ENCODE results near the gene NCKAP5. TPM values are rescaled to one million over a fixed set of nuclear protein-coding genes. Genes with fewer than 3 reads are reported as not detected.

Gene NCKAP5
- total RNA-seq, 1 donor from 2014 or later: 2.7 TPM

- H3K27ac Mint-ChIP-seq (ENCODE audit: unreplicated experiment): no peak overlapping the region
Observed at GRCh38 chr2:133139847-133140533, 428.3 kb downstream of the NCKAP5 start.

DNA sequence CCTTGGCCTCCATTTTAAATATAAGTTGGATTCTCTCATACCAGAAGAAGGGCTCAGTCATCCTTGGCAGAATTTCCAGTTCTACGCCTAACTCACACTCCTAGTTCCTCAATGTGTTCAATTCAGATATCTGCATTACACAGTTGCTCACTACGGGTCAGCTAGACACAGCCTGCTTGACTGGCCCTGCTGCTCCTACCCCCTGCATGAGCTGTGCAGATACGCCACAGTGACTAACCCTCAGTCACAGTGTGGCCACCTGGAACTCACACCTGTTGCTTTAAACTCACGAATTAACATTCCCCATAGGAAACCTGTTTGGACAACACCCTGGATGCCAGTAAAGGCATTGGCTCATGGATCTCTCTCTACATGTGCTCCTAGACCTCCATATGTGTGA lies 429.6 kb downstream of the NCKAP5 start:
- TF ChIP-seq EZH2 (IDR thresholded peaks at IDR 0.05; ENCODE audit: insufficient read depth, low read length) (no peak), CTCF (IDR thresholded peaks at IDR 0.05; ENCODE audit: insufficient read depth, low read depth, low read length) (no peak)
- no peak overlapping the region for H3K27ac ChIP-seq (ENCODE audit: low read depth, low read length)
- H3K27me3 ChIP-seq (ENCODE audit: insufficient read depth, low read length): no peaks in the 10 kb centered on the region
- H3K9ac ChIP-seq (ENCODE audit: low read length): no peak overlapping the region
- Mint-ChIP-seq H3K36me3 (ENCODE audit: low read depth, unreplicated experiment) (no peaks in the 10 kb centered on the region), H3K27ac (ENCODE audit: unreplicated experiment) (no peak overlapping the region), H3K4me1 (ENCODE audit: low read depth, unreplicated experiment) (peaks cover 9% of the 10 kb centered on the region), H3K4me3 (ENCODE audit: unreplicated experiment) (no peak overlapping the region), H3K27me3 (ENCODE audit: low read depth, unreplicated experiment) (no peaks in the 10 kb centered on the region), H3K9me3 (ENCODE audit: unreplicated experiment) (no peaks in the 10 kb centered on the region)
- H3K4me1 ChIP-seq (ENCODE audit: insufficient read depth, low read length): no peaks in the 10 kb centered on the region
- H3K9me3 ChIP-seq (ENCODE audit: insufficient read depth, low read depth, low read length): no peaks in the 10 kb centered on the region
- H4K20me1 ChIP-seq (ENCODE audit: insufficient read depth, low read length): no peaks in the 10 kb centered on the region
- H3K79me2 ChIP-seq (ENCODE audit: insufficient read depth, low read length): no peaks in the 10 kb centered on the region
- H3K36me3 ChIP-seq (ENCODE audit: insufficient read depth, low read length): no peaks in the 10 kb centered on the region
- no peak for FAIRE-seq
- no peak overlapping the region for H3K4me2 ChIP-seq (ENCODE audit: low read length)
- no peak overlapping the region for H2AFZ ChIP-seq (ENCODE audit: low read depth, low read length)
- DNase-seq (ENCODE audit: low read depth): no peak
- no peak overlapping the region for H3K4me3 ChIP-seq (ENCODE audit: insufficient read depth, low read depth, low read length)

More at GRCh38 chr2:133139847-133140533, 428.3 kb downstream of the NCKAP5 start:
- DNase-seq (ENCODE audit: low read depth) (no peak), FAIRE-seq (no peak)
- Histone ChIP-seq H4K20me1 (ENCODE audit: insufficient read depth, low read length) (no peaks in the 10 kb centered on the region), H3K4me1 (ENCODE audit: insufficient read depth, low read length) (no peaks in the 10 kb centered on the region), H3K27ac (ENCODE audit: low read depth, low read length) (no peak overlapping the region), H3K4me3 (ENCODE audit: insufficient read depth, low read depth, low read length) (no peak overlapping the region), H3K36me3 (ENCODE audit: insufficient read depth, low read length) (no peaks in the 10 kb centered on the region), H3K79me2 (ENCODE audit: insufficient read depth, low read length) (no peaks in the 10 kb centered on the region), H3K9ac (ENCODE audit: low read length) (no peak overlapping the region), H3K27me3 (ENCODE audit: insufficient read depth, low read length) (no peaks in the 10 kb centered on the region), H2AFZ (ENCODE audit: low read depth, low read length) (no peak overlapping the region), H3K9me3 (ENCODE audit: insufficient read depth, low read depth, low read length) (no peaks in the 10 kb centered on the region), H3K4me2 (ENCODE audit: low read length) (peak overlapping the region; percentile 49)
- no peaks in the 10 kb centered on the region for H3K27me3 Mint-ChIP-seq (ENCODE audit: low read depth, unreplicated experiment)
- H3K4me3 Mint-ChIP-seq (ENCODE audit: unreplicated experiment): no peak overlapping the region
- H3K36me3 Mint-ChIP-seq (ENCODE audit: low read depth, unreplicated experiment): no peaks in the 10 kb centered on the region
- H3K4me1 Mint-ChIP-seq (ENCODE audit: low read depth, unreplicated experiment): peaks cover 5% of the 10 kb centered on the region
- no peak for TF ChIP-seq CTCF (IDR thresholded peaks at IDR 0.05; ENCODE audit: insufficient read depth, low read depth, low read length)
- no peak for TF ChIP-seq EZH2 (IDR thresholded peaks at IDR 0.05; ENCODE audit: insufficient read depth, low read length)
- H3K9me3 Mint-ChIP-seq (ENCODE audit: unreplicated experiment): no peaks in the 10 kb centered on the region

- no peaks in the 10 kb centered on the region for H3K79me2 ChIP-seq (ENCODE audit: insufficient read depth, low read length)
- peaks cover 6% of the 10 kb centered on the region for H3K4me1 Mint-ChIP-seq (ENCODE audit: low read depth, unreplicated experiment)
- no peaks in the 10 kb centered on the region for H4K20me1 ChIP-seq (ENCODE audit: insufficient read depth, low read length)
- no peak overlapping the region for H3K4me3 Mint-ChIP-seq (ENCODE audit: unreplicated experiment)
- no peak overlapping the region for H3K27ac ChIP-seq (ENCODE audit: low read depth, low read length)
- no peaks in the 10 kb centered on the region for H3K36me3 Mint-ChIP-seq (ENCODE audit: low read depth, unreplicated experiment)
- H3K36me3 ChIP-seq (ENCODE audit: insufficient read depth, low read length): no peaks in the 10 kb centered on the region
- no peaks in the 10 kb centered on the region for H3K9me3 Mint-ChIP-seq (ENCODE audit: unreplicated experiment)
- no peak overlapping the region for H3K4me2 ChIP-seq (ENCODE audit: low read length)
- DNase-seq (ENCODE audit: low read depth): peak; percentile 10
- no peak overlapping the region for H3K4me3 ChIP-seq (ENCODE audit: insufficient read depth, low read depth, low read length)
- no peak overlapping the region for H3K9ac ChIP-seq (ENCODE audit: low read length)
- FAIRE-seq: no peak
- no peaks in the 10 kb centered on the region for H3K27me3 ChIP-seq (ENCODE audit: insufficient read depth, low read length)
- H2AFZ ChIP-seq (ENCODE audit: low read depth, low read length): no peak overlapping the region
- TF ChIP-seq EZH2 (IDR thresholded peaks at IDR 0.05; ENCODE audit: insufficient read depth, low read length): no peak
- H3K27me3 Mint-ChIP-seq (ENCODE audit: low read depth, unreplicated experiment): no peaks in the 10 kb centered on the region
- H3K9me3 ChIP-seq (ENCODE audit: insufficient read depth, low read depth, low read length): no peaks in the 10 kb centered on the region
- peaks cover 6% of the 10 kb centered on the region for H3K4me1 ChIP-seq (ENCODE audit: insufficient read depth, low read length)
- H3K27ac Mint-ChIP-seq (ENCODE audit: unreplicated experiment): no peak overlapping the region
Observed at GRCh38 chr2:133135035-133135654, 433.1 kb downstream of the NCKAP5 start.
